CD4-positive, alpha-beta T cell (primary cell): ENCODE measurements around the gene MEGF9. TPM values are rescaled to one million over a fixed set of nuclear protein-coding genes. Genes with fewer than 3 reads are reported as not detected.

ENCODE experiments used
- ATAC-seq: fragments of 200-7000 bp; cut with Tn5 transposase; one replicate; pipeline ENCODE4 v1.10.0; 2022; ENCODE audit warnings: mild to moderate bottlenecking; ENCODE audit not compliant: poor library complexity
- CTCF ChIA-PET: fragments of 350-600 bp; sonication (Branson Sonifier 250); formaldehyde crosslinking; loops from one replicate; lab custom pipeline; 2021; ENCODE audit warnings: antibody characterized with exemption, inconsistent platforms; lab: Charles Lee
- POLR2A ChIA-PET: fragments of 350-600 bp; sonication (Branson Sonifier 250); formaldehyde crosslinking; loops from one replicate; lab custom pipeline; 2021; ENCODE audit warnings: antibody characterized with exemption, inconsistent platforms; lab: Charles Lee
- DNase-seq, 14 experiments: peaks; one replicate each; pipeline ENCODE4 v3.0.0-alpha.2; 2013 to 2020; ENCODE audit warnings: mixed read lengths in 2 of 14
- H3K27ac ChIP-seq, 2 donors: one replicate each; pipeline versions ENCODE4 v1.5.1 to v1.7.0; 2013; ENCODE audit warnings: low read length in 2 of 2, low read depth in 1 of 2, mild to moderate bottlenecking in 1 of 2
- H3K27me3 ChIP-seq, 2 experiments: 1 replicate in 1 of 2; 2 replicates in 1 of 2; pipeline versions ENCODE4 v1.6.1 to v1.7.0; 2013; ENCODE audit warnings: low read length in 2 of 2, control low read depth in 1 of 2, mild to moderate bottlenecking in 1 of 2, moderate library complexity in 1 of 2; ENCODE audit not compliant: insufficient read depth in 2 of 2, control insufficient read depth in 1 of 2
- H3K36me3 ChIP-seq: one replicate; pipeline ENCODE4 v1.6.1; 2013; ENCODE audit warnings: low read length, control low read depth; ENCODE audit not compliant: insufficient read depth
- H3K4me1 ChIP-seq: one replicate; pipeline ENCODE4 v1.6.1; 2013; ENCODE audit warnings: low read length, control low read depth; ENCODE audit not compliant: insufficient read depth
- H3K4me3 ChIP-seq: one replicate; pipeline ENCODE4 v1.5.1; 2013; ENCODE audit warnings: mild to moderate bottlenecking, low read length, moderate library complexity
- H3K9me3 ChIP-seq, 2 experiments: 1 replicate in 1 of 2; 2 replicates in 1 of 2; pipeline versions ENCODE4 v1.6.1 to v1.7.0; 2013; ENCODE audit warnings: low read length in 2 of 2, mild to moderate bottlenecking in 2 of 2, control low read depth in 1 of 2, moderate library complexity in 1 of 2; ENCODE audit not compliant: control insufficient read depth in 1 of 2, insufficient read depth in 1 of 2
- H3K27ac Mint-ChIP-seq: one replicate; pipeline ENCODE4 v1.8.0; 2020; ENCODE audit warnings: mixed read lengths
- H3K27me3 Mint-ChIP-seq: one replicate; pipeline ENCODE4 v1.8.0; 2021; ENCODE audit warnings: mixed read lengths
- H3K36me3 Mint-ChIP-seq: one replicate; pipeline ENCODE4 v1.8.0; 2021; ENCODE audit warnings: low read depth, mixed read lengths
- H3K4me1 Mint-ChIP-seq: one replicate; pipeline ENCODE4 v1.8.0; 2021; ENCODE audit warnings: low read depth, mixed read lengths
- H3K4me3 Mint-ChIP-seq: one replicate; pipeline ENCODE4 v1.8.0; 2020; ENCODE audit warnings: mild to moderate bottlenecking, mixed read lengths
- H3K9me3 Mint-ChIP-seq: one replicate; pipeline ENCODE4 v1.8.0; 2020; ENCODE audit warnings: mixed read lengths
- intact Hi-C, 2 experiments: fragments of 100-400 bp; cut with DNase I in 1 of 2; cut with micrococcal nuclease in 1 of 2; formaldehyde crosslinking; loops; one replicate each; pipeline versions ENCODE4 v1.15.1 to v1.9.0; 2023 to 2025; cut with DNase I, micrococcal nuclease
- total RNA-seq, 174 experiments: library from RNA in 2 of 174; stranded (reverse) in 2 of 174; gene quantifications; one replicate each; pipeline ENCODE4 v1.2.3 and lab custom pipeline; 2021 to 2026
- TF ChIP-seq, protein P1 (sequence below): fragments of 200-600 bp; IDR thresholded peaks from one replicate; pipeline ENCODE4 v1.8.0; 2022; ENCODE audit warnings: antibody characterized with exemption, mild to moderate bottlenecking

MEGF9 gene
- total RNA-seq, 2 experiments from 2014 or later, result 4.0 to 4.5 TPM

DNA sequence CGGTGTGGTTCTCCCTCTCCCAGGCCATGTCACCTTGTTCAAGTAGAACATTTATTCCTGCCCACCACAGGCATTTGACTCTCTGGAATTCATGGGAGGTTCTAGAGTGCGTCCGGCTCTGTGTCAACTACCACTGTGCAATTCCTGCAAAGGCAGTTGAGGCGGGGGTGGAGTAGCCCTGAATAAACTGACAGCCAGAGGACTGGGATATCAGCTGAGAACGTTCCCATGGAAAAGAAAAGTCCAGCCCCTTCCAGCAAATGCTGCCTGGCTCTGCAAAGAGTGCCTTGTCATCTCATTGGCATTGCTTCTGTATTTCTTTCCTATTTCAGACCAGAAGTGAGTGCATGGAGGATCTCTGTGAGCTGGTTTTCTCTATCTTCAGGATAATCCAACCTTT, 18.9 kb upstream of the MEGF9 start:
- no peaks in the 10 kb centered on the region for H3K27me3 ChIP-seq
- Mint-ChIP-seq H3K36me3 (no peaks in the 10 kb centered on the region), H3K4me3 (no peak overlapping the region), H3K4me1 (no peaks in the 10 kb centered on the region), H3K9me3 (no peaks in the 10 kb centered on the region), H3K27ac (no peak overlapping the region), H3K27me3 (no peaks in the 10 kb centered on the region)
- TF ChIP-seq, protein P1, sequence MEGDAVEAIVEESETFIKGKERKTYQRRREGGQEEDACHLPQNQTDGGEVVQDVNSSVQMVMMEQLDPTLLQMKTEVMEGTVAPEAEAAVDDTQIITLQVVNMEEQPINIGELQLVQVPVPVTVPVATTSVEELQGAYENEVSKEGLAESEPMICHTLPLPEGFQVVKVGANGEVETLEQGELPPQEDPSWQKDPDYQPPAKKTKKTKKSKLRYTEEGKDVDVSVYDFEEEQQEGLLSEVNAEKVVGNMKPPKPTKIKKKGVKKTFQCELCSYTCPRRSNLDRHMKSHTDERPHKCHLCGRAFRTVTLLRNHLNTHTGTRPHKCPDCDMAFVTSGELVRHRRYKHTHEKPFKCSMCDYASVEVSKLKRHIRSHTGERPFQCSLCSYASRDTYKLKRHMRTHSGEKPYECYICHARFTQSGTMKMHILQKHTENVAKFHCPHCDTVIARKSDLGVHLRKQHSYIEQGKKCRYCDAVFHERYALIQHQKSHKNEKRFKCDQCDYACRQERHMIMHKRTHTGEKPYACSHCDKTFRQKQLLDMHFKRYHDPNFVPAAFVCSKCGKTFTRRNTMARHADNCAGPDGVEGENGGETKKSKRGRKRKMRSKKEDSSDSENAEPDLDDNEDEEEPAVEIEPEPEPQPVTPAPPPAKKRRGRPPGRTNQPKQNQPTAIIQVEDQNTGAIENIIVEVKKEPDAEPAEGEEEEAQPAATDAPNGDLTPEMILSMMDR, result no peak
- no peak overlapping the region for H3K4me3 ChIP-seq
- H3K4me1 ChIP-seq, result no peaks in the 10 kb centered on the region
- intact Hi-C loops, result no loop called here
- ATAC-seq (no peak), DNase-seq (no peak)
- no peak overlapping the region for H3K27ac ChIP-seq
- no peaks in the 10 kb centered on the region for H3K36me3 ChIP-seq
- no peaks in the 10 kb centered on the region for H3K9me3 ChIP-seq
- ChIA-PET CTCF (no interaction called here), POLR2A (no interaction called here)

DNA sequence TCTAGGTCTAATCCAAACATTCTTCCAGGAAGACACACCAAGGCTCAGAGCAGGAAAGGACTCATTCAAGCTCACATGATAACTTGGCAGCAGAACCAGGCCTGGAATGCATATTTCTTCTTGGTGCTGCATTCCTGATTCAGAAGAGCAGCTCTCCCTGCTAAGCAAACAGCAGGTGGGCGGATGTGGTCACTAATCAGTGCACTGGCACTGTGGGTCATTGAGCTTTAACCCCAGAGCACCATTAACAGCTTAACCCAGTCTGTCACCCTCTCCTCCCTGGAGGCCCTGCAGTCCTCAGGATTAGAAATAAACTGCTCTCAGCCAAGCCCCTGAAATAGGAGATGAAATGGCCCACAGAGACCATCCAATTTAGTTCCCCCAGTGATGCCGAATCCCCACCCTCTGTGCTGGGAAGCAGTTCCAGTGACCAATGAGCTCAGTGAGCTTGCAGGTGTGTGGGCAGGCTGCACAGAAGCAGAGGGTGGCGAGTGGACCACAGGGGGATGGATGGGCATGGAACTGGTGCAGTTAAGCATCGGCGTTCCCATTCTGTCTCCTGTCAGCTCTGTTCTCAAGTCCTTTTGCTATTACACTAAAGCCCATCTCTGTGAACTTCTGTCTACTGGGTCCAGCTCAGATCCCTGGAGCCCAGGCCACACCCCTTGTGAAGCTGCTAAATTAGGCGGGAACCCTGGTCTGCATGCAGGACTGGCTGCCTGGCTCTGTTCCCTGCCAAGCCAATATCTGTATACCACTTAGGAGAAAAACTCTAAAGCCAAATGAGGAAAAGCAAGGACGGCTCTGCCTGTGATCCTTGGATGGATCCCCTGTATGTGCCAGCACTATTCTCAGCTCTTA, 16.6 kb upstream of the MEGF9 start:
- H3K27me3 ChIP-seq, result no peaks in the 10 kb centered on the region
- TF ChIP-seq, protein P1, result no peak
- no peaks in the 10 kb centered on the region for H3K4me1 ChIP-seq
- DNase-seq (no peak), ATAC-seq (no peak)
- no peak overlapping the region for H3K27ac Mint-ChIP-seq
- intact Hi-C loops, result no loop called here
- POLR2A ChIA-PET, result no interaction called here
- no peaks in the 10 kb centered on the region for H3K27me3 Mint-ChIP-seq
- H3K4me1 Mint-ChIP-seq, result no peaks in the 10 kb centered on the region
- H3K9me3 ChIP-seq, result no peaks in the 10 kb centered on the region
- no peak overlapping the region for H3K4me3 Mint-ChIP-seq
- no peaks in the 10 kb centered on the region for H3K36me3 ChIP-seq
- CTCF ChIA-PET, result interaction anchor here (0.7 to 1.8 kb wide), 2 partner anchors 26 to 185 kb away, joined by 3 to 4 read pairs; no protein-coding TSS in a partner anchor
- H3K36me3 Mint-ChIP-seq, result no peaks in the 10 kb centered on the region
- H3K9me3 Mint-ChIP-seq, result no peaks in the 10 kb centered on the region
- no peak overlapping the region for H3K27ac ChIP-seq
- no peak overlapping the region for H3K4me3 ChIP-seq

DNA sequence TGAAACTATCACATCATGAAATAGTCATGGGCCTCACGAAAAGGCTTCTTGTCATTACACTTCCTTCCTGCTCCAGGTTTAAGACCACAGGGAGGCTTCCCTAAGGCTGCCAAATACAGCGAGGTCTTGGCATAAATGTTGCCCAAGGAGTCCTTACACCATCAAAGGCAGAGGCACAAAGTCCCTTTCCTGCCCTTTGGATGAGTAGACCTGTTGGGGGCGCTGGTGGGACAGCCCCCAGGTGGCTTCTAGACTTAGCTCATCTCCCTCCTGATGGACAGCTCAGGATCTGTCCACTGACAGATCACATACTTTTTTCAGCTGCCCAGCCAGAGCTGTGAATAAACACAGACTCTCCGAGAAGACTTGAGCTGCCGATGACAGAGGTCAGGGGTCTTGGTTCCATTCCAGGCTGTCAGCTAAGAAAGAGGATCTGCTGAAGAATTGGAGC, 15.5 kb upstream of the MEGF9 start:
- no peaks in the 10 kb centered on the region for H3K27me3 ChIP-seq
- H3K9me3 ChIP-seq, result no peaks in the 10 kb centered on the region
- ChIA-PET CTCF (no interaction called here), POLR2A (no interaction called here)
- DNase-seq, result no peak
- no peak overlapping the region for H3K4me3 ChIP-seq
- Mint-ChIP-seq H3K4me3 (no peak overlapping the region), H3K9me3 (no peaks in the 10 kb centered on the region), H3K4me1 (no peaks in the 10 kb centered on the region), H3K27me3 (no peaks in the 10 kb centered on the region), H3K36me3 (no peaks in the 10 kb centered on the region), H3K27ac (no peak overlapping the region)
- TF ChIP-seq, protein P1, result no peak
- no peak for ATAC-seq
- intact Hi-C loops, result no loop called here
- no peak overlapping the region for H3K27ac ChIP-seq
- no peaks in the 10 kb centered on the region for H3K36me3 ChIP-seq
- H3K4me1 ChIP-seq, result no peaks in the 10 kb centered on the region
